ENCODE data around the gene WDR70. TPM values are rescaled to one million over a fixed set of nuclear protein-coding genes. Genes with fewer than 3 reads are reported as not detected.
A peak's percentile ranks its signal among the peaks of the same experiment; 100 is the strongest.
"Not testable (repeated sequence)": the region's sequence is repeated elsewhere in the genome, so short reads cannot be mapped to it uniquely, and the experiment has no call there.

Gene WDR70
- total and polyA plus RNA-seq, 4 donors, result 11.0 to 57.8 (median 26.2) TPM

- H3K9ac ChIP-seq (ENCODE audit: insufficient read depth in 1 of 2, low read length in 2 of 2); H3K9me3 ChIP-seq (ENCODE audit: control insufficient read depth in 4 of 4, insufficient read depth in 3 of 4, low read length in 3 of 4); H3K4me3 ChIP-seq; H3K27ac ChIP-seq (ENCODE audit: low read depth in 1 of 2, low read length in 1 of 2); H3K27me3 ChIP-seq (ENCODE audit: control insufficient read depth in 3 of 3, insufficient read depth in 3 of 3, low read length in 2 of 3); H3K4me1 ChIP-seq (ENCODE audit: control insufficient read depth in 5 of 5, insufficient read depth in 5 of 5, low read length in 5 of 5); H3K36me3 ChIP-seq (ENCODE audit: control insufficient read depth in 4 of 4, insufficient read depth in 4 of 4, low read length in 4 of 4); ATAC-seq (ENCODE audit: insufficient read depth, low FRiP score); DNase-seq: not testable (repeated sequence)
- 87 to 100% methylated on average over 1 of the region's 1 CpG for WGBS, 2 donors
Observed at GRCh38 chr5:37454402-37455055, 75.4 kb downstream of the WDR70 start.

- H3K27ac ChIP-seq (ENCODE audit: low read depth in 1 of 2, low read length in 1 of 2); H3K4me1 ChIP-seq (ENCODE audit: control insufficient read depth in 5 of 5, insufficient read depth in 5 of 5, low read length in 5 of 5); H3K9me3 ChIP-seq (ENCODE audit: control insufficient read depth in 4 of 4, insufficient read depth in 3 of 4, low read length in 3 of 4); ATAC-seq (ENCODE audit: insufficient read depth, low FRiP score); H3K36me3 ChIP-seq (ENCODE audit: control insufficient read depth in 4 of 4, insufficient read depth in 4 of 4, low read length in 4 of 4); H3K4me3 ChIP-seq; H3K9ac ChIP-seq (ENCODE audit: insufficient read depth in 1 of 2, low read length in 2 of 2); H3K27me3 ChIP-seq (ENCODE audit: control insufficient read depth in 3 of 3, insufficient read depth in 3 of 3, low read length in 2 of 3): not testable (repeated sequence)
- WGBS, 2 donors, result 62 to 68% methylated on average over 7 of the region's 7 CpGs
- DNase-seq, result peak in 1 of 3 donors; percentile 1
Observed at GRCh38 chr5:37463191-37464051, 84.3 kb downstream of the WDR70 start.

GRCh38 chr5:37464581-37464980 is 85.5 kb downstream of the WDR70 start:
- not testable (repeated sequence) for H3K4me3 ChIP-seq; H3K9ac ChIP-seq (ENCODE audit: insufficient read depth in 1 of 2, low read length in 2 of 2); H3K27me3 ChIP-seq (ENCODE audit: control insufficient read depth in 3 of 3, insufficient read depth in 3 of 3, low read length in 2 of 3); H3K27ac ChIP-seq (ENCODE audit: low read depth in 1 of 2, low read length in 1 of 2); H3K9me3 ChIP-seq (ENCODE audit: control insufficient read depth in 4 of 4, insufficient read depth in 3 of 4, low read length in 3 of 4); H3K4me1 ChIP-seq (ENCODE audit: control insufficient read depth in 5 of 5, insufficient read depth in 5 of 5, low read length in 5 of 5); H3K36me3 ChIP-seq (ENCODE audit: control insufficient read depth in 4 of 4, insufficient read depth in 4 of 4, low read length in 4 of 4); ATAC-seq (ENCODE audit: insufficient read depth, low FRiP score); DNase-seq
- WGBS, 2 donors, result 79 to 90% methylated on average over 2 of the region's 2 CpGs

GRCh38 chr5:37469383-37469782 is 90.3 kb downstream of the WDR70 start:
- not testable (repeated sequence) for ATAC-seq (ENCODE audit: insufficient read depth, low FRiP score); H3K4me3 ChIP-seq; H3K9ac ChIP-seq (ENCODE audit: insufficient read depth in 1 of 2, low read length in 2 of 2); H3K36me3 ChIP-seq (ENCODE audit: control insufficient read depth in 4 of 4, insufficient read depth in 4 of 4, low read length in 4 of 4); DNase-seq; H3K9me3 ChIP-seq (ENCODE audit: control insufficient read depth in 4 of 4, insufficient read depth in 3 of 4, low read length in 3 of 4); H3K4me1 ChIP-seq (ENCODE audit: control insufficient read depth in 5 of 5, insufficient read depth in 5 of 5, low read length in 5 of 5); H3K27ac ChIP-seq (ENCODE audit: low read depth in 1 of 2, low read length in 1 of 2); H3K27me3 ChIP-seq (ENCODE audit: control insufficient read depth in 3 of 3, insufficient read depth in 3 of 3, low read length in 2 of 3)
- 96 to 100% methylated on average over 1 of the region's 1 CpG for WGBS, 2 donors

GRCh38 chr5:37471666-37472197 is 92.6 kb downstream of the WDR70 start:
- Histone ChIP-seq H3K4me3 (no peak overlapping the region), H3K9ac (ENCODE audit: insufficient read depth in 1 of 2, low read length in 2 of 2) (no peak overlapping the region), H3K9me3 (ENCODE audit: control insufficient read depth in 4 of 4, insufficient read depth in 3 of 4, low read length in 3 of 4) (peaks cover 0 to 6% (median 0%) of the 10 kb centered on the region in 4 donors), H3K4me1 (ENCODE audit: control insufficient read depth in 5 of 5, insufficient read depth in 5 of 5, low read length in 5 of 5) (no peaks in the 10 kb centered on the region), H3K27me3 (ENCODE audit: control insufficient read depth in 3 of 3, insufficient read depth in 3 of 3, low read length in 2 of 3) (no peaks in the 10 kb centered on the region), H3K27ac (ENCODE audit: low read depth in 1 of 2, low read length in 1 of 2) (no peak overlapping the region), H3K36me3 (ENCODE audit: control insufficient read depth in 4 of 4, insufficient read depth in 4 of 4, low read length in 4 of 4) (peaks cover 0 to 3% (median 0%) of the 10 kb centered on the region in 4 donors)
- 67% methylated on average over 3 of the region's 3 CpGs for WGBS, 2 donors
- no peak for TF ChIP-seq CTCF (IDR thresholded peaks at IDR 0.05; ENCODE audit: control extremely low read depth, extremely low read depth)
- DNase-seq, result no peak
- no peak for ATAC-seq (ENCODE audit: insufficient read depth, low FRiP score)

Data from lung (tissue), 12 donors.